Testis (tissue), 2 donors: Measurements from ENCODE around the gene ST3GAL6.

Experiments used
- CTCF ChIP-seq, 3 experiments: fragments of 450-650 bp in 2 of 3; fragments of 200-600 bp in 1 of 3; sonication (generic) in 1 of 3; IDR thresholded peaks; one replicate each; pipeline ENCODE4 v1.5.1; 2016 to 2019; ENCODE audit warnings: antibody characterized with exemption in 3 of 3, mild to moderate bottlenecking in 2 of 3, moderate library complexity in 1 of 3
- POLR2A ChIP-seq: fragments of 450-650 bp; IDR thresholded peaks from one replicate; pipeline ENCODE4 v1.6.1; 2017; ENCODE audit warnings: antibody characterized with exemption, mild to moderate bottlenecking, moderate library complexity

GRCh38 chr3:98733812-98734281 is 29.3 kb upstream of the ST3GAL6 start:
- TF ChIP-seq CTCF (IDR thresholded peaks at IDR 0.05): no peak
- no peak for TF ChIP-seq POLR2A
